Endothelial cell of umbilical vein (primary cell): ENCODE data around the gene MYH10. TPM values are rescaled to one million over a fixed set of nuclear protein-coding genes. Genes with fewer than 3 reads are reported as not detected.

Experiments used
- BruUV-seq: library from RNA; stranded (reverse); fragments of 400-500 nt; replicated peaks from 2 replicates; lab custom pipeline; 2021; lab: Mats Ljungman, UMichigan
- CTCF ChIA-PET: fragments of 300-600, 350-600 bp; sonication (Branson Sonifier 250); formaldehyde crosslinking; loops from one replicate; lab custom pipeline; 2021; ENCODE audit warnings: antibody characterized with exemption, inconsistent platforms; lab: Charles Lee
- POLR2A ChIA-PET: fragments of 300-600, 350-600 bp; sonication (Branson Sonifier 250); formaldehyde crosslinking; loops from one replicate; lab custom pipeline; 2021; ENCODE audit warnings: antibody characterized with exemption, inconsistent platforms; lab: Charles Lee
- DNase-seq: peaks from one replicate; pipeline ENCODE4 v3.0.0-alpha.2; 2011; ENCODE audit warnings: low read depth, low spot score
- FAIRE-seq: peaks from 2 replicates; lab custom pipeline; 2011; peaks lifted over from hg19 to GRCh38; lab: Jason Lieb, UNC
- H2AFZ ChIP-seq: 2 replicates; pipeline ENCODE4 v1.6.0; 2012; ENCODE audit warnings: low read depth, low read length, control low read depth, inconsistent platforms
- H3K27ac ChIP-seq: 2 replicates; pipeline ENCODE4 v1.5.1; 2011; ENCODE audit warnings: low read depth, mild to moderate bottlenecking, control low read depth, low read length, moderate library complexity; ENCODE audit not compliant: insufficient read depth
- H3K27me3 ChIP-seq, 2 experiments: 2 replicates each; pipeline versions ENCODE4 v1.6.0 to v1.6.1; 2011; ENCODE audit warnings: low read length in 2 of 2, mixed read lengths in 1 of 2; ENCODE audit not compliant: control insufficient read depth in 2 of 2, insufficient read depth in 2 of 2
- H3K36me3 ChIP-seq, 2 experiments: 2 replicates in 1 of 2; 3 replicates in 1 of 2; pipeline ENCODE4 v1.5.1; 2011; ENCODE audit warnings: low read length in 2 of 2, mild to moderate bottlenecking in 1 of 2, moderate library complexity in 1 of 2; ENCODE audit not compliant: control insufficient read depth in 2 of 2, insufficient read depth in 2 of 2; ENCODE audit errors: extremely low read depth in 1 of 2
- H3K4me1 ChIP-seq: 3 replicates; pipeline ENCODE4 v1.5.1; 2011; ENCODE audit warnings: mild to moderate bottlenecking, low read length; ENCODE audit not compliant: control insufficient read depth, insufficient read depth; ENCODE audit errors: extremely low read depth
- H3K4me2 ChIP-seq: 2 replicates; pipeline ENCODE4 v1.6.1; 2011; ENCODE audit warnings: low read length, control low read depth, mixed read lengths; ENCODE audit not compliant: insufficient read depth
- H3K4me3 ChIP-seq, 3 experiments: fragments of 200-600 bp in 1 of 3; sonication (generic), shearing (Covaris generic) in 1 of 3; replicated peaks in 1 of 3; 2 replicates each; pipeline ENCODE4 v1.5.1; 2011 to 2016; ENCODE audit warnings: control low read depth in 3 of 3, low read length in 3 of 3, mild to moderate bottlenecking in 2 of 3, inconsistent platforms in 1 of 3, low read depth in 1 of 3, moderate library complexity in 1 of 3; ENCODE audit not compliant: insufficient read depth in 1 of 3
- H3K79me2 ChIP-seq: 2 replicates; pipeline ENCODE4 v1.6.0; 2012; ENCODE audit warnings: low read length, inconsistent platforms; ENCODE audit not compliant: control insufficient read depth, insufficient read depth
- H3K9ac ChIP-seq: replicated peaks from 2 replicates; pipeline ENCODE3; 2011; ENCODE audit warnings: low read length, control low read depth; ENCODE audit not compliant: insufficient read depth; ENCODE audit errors: extremely low read depth
- H3K9me1 ChIP-seq: replicated peaks from 3 replicates; pipeline ENCODE4 v1.6.0; 2011; ENCODE audit warnings: mild to moderate bottlenecking, low read length; ENCODE audit not compliant: control insufficient read depth, insufficient read depth; ENCODE audit errors: extremely low read depth
- H3K9me3 ChIP-seq: replicated peaks from 2 replicates; pipeline ENCODE4 v1.5.1; 2012; ENCODE audit warnings: low read length, inconsistent platforms; ENCODE audit not compliant: control insufficient read depth, insufficient read depth
- H4K20me1 ChIP-seq: replicated peaks from 2 replicates; pipeline ENCODE3; 2011; ENCODE audit warnings: mild to moderate bottlenecking, low read length; ENCODE audit not compliant: control insufficient read depth, insufficient read depth; ENCODE audit errors: extremely low read depth
- CTCF ChIP-seq, 2 donors: IDR thresholded peaks; 1 replicate in 1 of 2; 2 replicates in 1 of 2; pipeline ENCODE4 v1.5.1; 2011; ENCODE audit warnings: low read length in 2 of 2, mild to moderate bottlenecking in 2 of 2, moderate library complexity in 2 of 2, control low read depth in 1 of 2, inconsistent platforms in 1 of 2, low read depth in 1 of 2; ENCODE audit not compliant: insufficient read depth in 1 of 2; ENCODE audit errors: extremely low read depth in 1 of 2
- EZH2 ChIP-seq: IDR thresholded peaks from 2 replicates; pipeline ENCODE4 v1.6.1; 2012; ENCODE audit warnings: borderline replicate concordance, low read depth, mild to moderate bottlenecking, moderate library complexity, low read length, inconsistent platforms; ENCODE audit not compliant: severe bottlenecking
- FOS ChIP-seq: IDR thresholded peaks from 2 replicates; pipeline ENCODE4 v1.6.1; 2011; ENCODE audit warnings: mild to moderate bottlenecking, low read length, moderate library complexity, borderline replicate concordance; ENCODE audit not compliant: insufficient read depth
- GATA2 ChIP-seq: IDR thresholded peaks from 2 replicates; pipeline ENCODE4 v1.7.0; 2011; ENCODE audit warnings: low read depth, mild to moderate bottlenecking, moderate library complexity, mixed read lengths, low read length; ENCODE audit not compliant: insufficient read length, insufficient read depth
- JUN ChIP-seq: IDR thresholded peaks from 2 replicates; pipeline ENCODE4 v1.6.1; 2011; ENCODE audit warnings: borderline replicate concordance, low read depth; ENCODE audit not compliant: insufficient read length, insufficient read depth
- MAX ChIP-seq: IDR thresholded peaks from 2 replicates; pipeline ENCODE4 v1.6.1; 2011; ENCODE audit not compliant: insufficient read depth, insufficient read length
- MYC ChIP-seq: IDR thresholded peaks from one replicate; pipeline ENCODE4 v1.6.1; 2011; ENCODE audit warnings: mild to moderate bottlenecking, low read depth, low read length
- POLR2A ChIP-seq: IDR thresholded peaks from 2 replicates; pipeline ENCODE4 v1.6.1; 2012; ENCODE audit warnings: low read depth, mild to moderate bottlenecking, control low read depth, low read length
- POLR2AphosphoS5 ChIP-seq: IDR thresholded peaks from 2 replicates; pipeline ENCODE4 v1.6.1; 2012; ENCODE audit warnings: low read depth, mild to moderate bottlenecking, control low read depth, low read length, moderate library complexity; ENCODE audit not compliant: insufficient read depth
- dilution Hi-C: fragments of 300-500 bp; cut with MboI; formaldehyde crosslinking; loops from one replicate; pipeline ENCODE4 v1.15.0; 2019; ENCODE audit warnings: low sequenced_read_pairs; ENCODE audit not compliant: extremely low pct_ligation_motif_present
- intact Hi-C: fragments of 100-400 bp; cut with micrococcal nuclease; formaldehyde crosslinking; loops from one replicate; pipeline ENCODE4 v1.10.0; 2022
- polyA plus RNA-seq, 4 experiments: library from polyadenylated mRNA; depleted of rRNA in 3 of 4; stranded (reverse) in 3 of 4; unstranded in 1 of 4; fragments of >200 nt; gene quantifications; 2 replicates each; pipeline versions ENCODE4 v1.2.1 to v1.2.3, GENCODE V29; 2011 to 2012; ENCODE audit warnings: missing spikeins in 1 of 4
- total RNA-seq: library from RNA; stranded (reverse); gene quantifications from 2 replicates; pipeline ENCODE4 v1.2.3, GENCODE V29; 2021

MYH10 gene
- total and polyA plus RNA-seq, 2 donors (not counting 3 experiments of a cell fraction or from before 2014, with no cell fraction given): 73.4 to 232 TPM

- no peak overlapping the region for H2AFZ ChIP-seq
- dilution Hi-C loops: no loop called here
- TF ChIP-seq GATA2 (no peak), MAX (no peak), FOS (no peak), CTCF (IDR thresholded peaks at IDR 0.05; ENCODE audit: extremely low read depth in 1 of 2, insufficient read depth in 1 of 2, low read depth in 1 of 2, low read length in 2 of 2) (no peak), MYC (no peak), EZH2 (no peak), POLR2AphosphoS5 (no peak), JUN (no peak), POLR2A (no peak)
- H3K9ac ChIP-seq: no peak overlapping the region
- H3K36me3 ChIP-seq: peaks cover 22 to 35% of the 10 kb centered on the region in 2 experiments
- no peak overlapping the region for H3K27ac ChIP-seq
- H4K20me1 ChIP-seq: no peaks in the 10 kb centered on the region
- H3K79me2 ChIP-seq: peaks cover 30% of the 10 kb centered on the region
- H3K27me3 ChIP-seq: no peaks in the 10 kb centered on the region
- H3K9me3 ChIP-seq: no peaks in the 10 kb centered on the region
- ChIA-PET POLR2A (no interaction called here), CTCF (no interaction called here)
- no peaks in the 10 kb centered on the region for H3K9me1 ChIP-seq
- FAIRE-seq (no peak), DNase-seq (no peak)
- no TSS peak for BruUV-seq
- H3K4me1 ChIP-seq: no peaks in the 10 kb centered on the region
- no peak overlapping the region for H3K4me2 ChIP-seq
- no peak overlapping the region for H3K4me3 ChIP-seq
- intact Hi-C loops: no loop called here
Measured at GRCh38 chr17:8458128-8458527, 172.4 kb downstream of the MYH10 start.
